GM21529 (cell line): ENCODE data around the gene AEBP2.
"Not testable (repeated sequence)": the region's sequence is repeated elsewhere in the genome, so short reads cannot be mapped to it uniquely, and the experiment has no call there.

Experiments
- ATAC-seq: cut with Tn5 transposase; IDR thresholded peaks from one replicate; pipeline ENCODE4 v1.9.1; 2021; ENCODE audit not compliant: unreplicated experiment

Gene AEBP2

GRCh38 chr12:19439059-19440018, at the start of gene AEBP2:
Gene AEBP2, plus strand, starts transcription at chr12:19439492. Its CDS starts 208 bp downstream, at chr12:19439700.
- peak; percentile 72 for ATAC-seq

- ATAC-seq = no peak
Observed at GRCh38 chr12:19390051-19390598, 49.2 kb upstream of the AEBP2 start.

DNA sequence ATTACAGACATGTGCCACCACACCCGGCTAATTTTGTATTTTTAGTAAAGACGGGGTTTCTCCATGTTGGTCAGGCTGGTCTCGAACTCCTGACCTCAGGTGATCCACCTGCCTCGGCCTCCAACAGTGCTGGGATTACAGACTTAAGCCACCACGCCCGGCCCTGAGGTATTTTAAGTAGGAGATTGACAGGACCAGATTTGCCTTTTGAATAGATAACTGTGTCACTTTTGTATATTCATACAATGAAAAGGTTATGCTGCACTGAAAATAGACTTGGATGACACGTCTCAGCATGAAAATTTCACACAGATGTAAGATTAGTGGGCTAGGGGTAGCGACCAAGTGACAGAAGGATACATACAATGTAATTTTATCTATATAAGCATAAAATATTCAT, 46.6 kb upstream of the AEBP2 start:
- ATAC-seq = not testable (repeated sequence)

DNA sequence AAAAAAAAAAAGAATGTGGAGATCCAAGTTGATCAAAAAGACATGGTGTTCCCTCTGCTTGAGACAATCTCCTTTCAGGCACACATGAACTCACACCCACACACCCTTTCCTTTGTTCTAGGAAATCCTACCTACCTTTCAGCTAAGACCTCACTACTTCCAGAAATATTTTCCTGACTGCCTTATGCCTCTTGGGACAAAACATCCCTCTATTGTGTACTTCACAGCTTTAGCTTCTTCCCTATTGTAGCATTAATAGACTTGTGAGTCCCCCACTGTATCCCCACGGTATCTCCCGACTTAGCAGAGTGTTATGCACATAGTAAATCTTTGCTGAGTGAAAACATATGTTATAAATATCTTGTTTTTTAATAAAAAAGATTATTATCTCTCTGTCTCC, 44.9 kb upstream of the AEBP2 start:
- no peak for ATAC-seq

DNA sequence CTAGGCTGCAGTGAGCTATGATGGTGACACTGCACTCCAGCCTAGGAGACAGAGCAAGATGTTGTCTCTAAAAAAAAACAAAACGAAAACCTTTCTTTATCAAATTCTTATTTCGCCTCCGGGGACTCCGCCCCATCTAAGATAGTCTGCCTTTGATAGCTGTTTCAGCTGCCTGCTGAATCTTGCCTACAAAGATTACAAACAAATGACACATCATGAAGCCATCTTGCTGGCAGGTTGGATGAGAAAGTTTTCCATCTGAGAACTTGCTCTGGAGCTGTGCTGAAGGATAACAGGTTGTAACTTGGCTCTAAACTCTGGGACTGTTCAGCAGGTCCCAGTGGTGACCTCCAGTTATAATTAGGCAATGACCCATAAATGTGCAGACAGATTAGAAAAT, 41.8 kb upstream of the AEBP2 start:
- no peak for ATAC-seq

DNA sequence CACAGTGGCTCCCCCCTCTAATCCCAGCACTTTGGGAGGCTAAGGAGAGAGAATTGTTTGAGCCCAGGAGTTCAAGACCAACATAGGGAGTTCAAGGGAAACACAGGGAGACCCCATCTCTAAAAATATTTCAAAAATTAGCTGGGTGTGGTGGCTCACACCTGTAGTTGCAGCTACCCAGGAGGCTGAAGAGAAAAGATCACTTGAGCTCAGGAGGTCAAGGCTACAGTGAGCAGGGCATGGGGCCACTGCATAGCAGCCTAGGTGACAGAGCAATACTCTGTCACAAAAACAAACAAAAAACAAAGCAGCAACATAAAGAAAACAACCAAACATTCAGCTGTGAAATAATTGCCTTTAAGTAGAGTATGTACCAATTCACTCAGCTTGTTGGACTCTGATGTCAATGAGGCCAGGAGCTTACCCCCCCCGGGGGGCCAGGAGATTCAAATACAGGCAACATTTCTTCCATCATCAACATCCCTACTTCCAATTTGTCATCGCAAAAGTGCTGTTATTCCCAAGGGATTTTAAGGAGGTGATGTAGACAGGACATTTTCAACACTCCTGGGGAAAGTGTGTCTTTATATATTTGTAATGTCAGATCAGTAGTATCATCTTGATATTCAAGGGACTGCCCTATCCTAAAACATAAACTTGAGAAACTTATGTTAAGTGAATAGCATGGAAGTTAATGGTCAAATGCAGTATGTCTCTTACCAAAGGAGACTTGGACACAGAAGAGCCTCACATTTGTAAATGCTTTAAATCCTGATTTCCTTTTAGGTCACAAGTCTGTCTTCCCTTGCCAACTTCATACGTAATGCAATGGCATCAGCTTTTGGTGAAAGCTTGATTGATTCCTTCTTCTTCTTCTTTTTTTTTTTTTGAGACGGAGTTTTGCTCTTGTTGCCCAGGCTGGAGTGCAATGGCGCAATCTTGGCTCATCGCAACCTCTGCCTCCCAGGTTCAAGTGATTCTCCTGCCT, 40.6 kb upstream of the AEBP2 start:
- no peak for ATAC-seq

DNA sequence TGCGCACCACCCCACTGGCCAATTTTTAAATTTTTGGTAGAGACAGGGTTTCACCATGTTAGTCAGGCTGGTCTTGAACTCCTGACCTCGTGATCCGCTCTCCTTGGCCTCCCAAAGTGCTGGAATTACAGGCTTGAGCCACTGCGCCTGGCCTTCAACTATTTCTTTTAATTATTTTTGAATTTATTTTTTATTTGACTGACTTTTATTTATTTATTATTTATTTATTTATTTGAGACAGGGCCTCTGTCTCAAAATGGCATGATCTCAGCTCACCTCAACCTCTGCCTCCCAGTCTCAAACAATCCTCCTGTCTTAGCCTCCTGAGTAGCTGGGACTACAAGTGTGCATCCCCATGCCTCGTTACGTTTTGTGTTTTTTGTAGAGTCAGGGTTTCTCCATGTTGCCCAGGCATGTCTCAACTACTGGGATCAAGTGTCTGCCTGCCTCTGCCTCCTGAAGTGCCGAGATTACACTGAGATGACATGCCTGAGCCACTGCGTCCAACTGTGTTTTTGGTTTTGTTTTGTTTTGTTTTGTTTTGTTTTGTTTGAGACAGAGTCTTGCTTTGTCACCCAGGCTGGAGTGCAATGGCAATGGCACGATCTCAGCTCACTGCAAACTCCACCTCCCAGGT, 38.5 kb upstream of the AEBP2 start:
- not testable (repeated sequence) for ATAC-seq

GRCh38 chr12:19402211-19402610, 37.1 kb upstream of the AEBP2 start:
- no peak for ATAC-seq

- ATAC-seq = no peak
Observed at GRCh38 chr12:19402743-19403431, 36.4 kb upstream of the AEBP2 start.

- no peak for ATAC-seq
Observed at GRCh38 chr12:19404242-19404880, 34.9 kb upstream of the AEBP2 start.

- no peak for ATAC-seq
Observed at GRCh38 chr12:19409376-19409775, 29.9 kb upstream of the AEBP2 start.

DNA sequence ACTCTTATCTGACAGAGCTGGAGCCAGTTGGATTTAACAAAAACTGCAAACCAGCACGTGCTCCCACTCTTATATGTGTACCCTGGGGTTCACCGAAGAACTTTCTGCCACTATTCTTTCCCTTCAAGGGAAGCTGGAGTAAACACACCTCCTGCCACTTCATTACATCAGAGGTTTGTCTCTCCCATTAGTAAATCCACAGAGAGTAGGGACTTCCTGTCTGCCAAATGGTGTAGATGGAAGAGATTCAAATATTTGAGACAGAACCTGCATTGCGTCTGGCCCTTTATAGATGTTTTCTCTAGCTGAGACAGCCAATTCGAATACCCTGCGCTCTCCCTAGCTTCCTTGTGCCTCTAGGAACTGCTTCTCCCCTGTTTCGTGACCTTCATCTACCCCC, 29.1 kb upstream of the AEBP2 start:
- no peak for ATAC-seq

- no peak for ATAC-seq
Observed at GRCh38 chr12:19410629-19411185, 28.6 kb upstream of the AEBP2 start.

- no peak for ATAC-seq
Observed at GRCh38 chr12:19411234-19412204, 27.8 kb upstream of the AEBP2 start.

DNA sequence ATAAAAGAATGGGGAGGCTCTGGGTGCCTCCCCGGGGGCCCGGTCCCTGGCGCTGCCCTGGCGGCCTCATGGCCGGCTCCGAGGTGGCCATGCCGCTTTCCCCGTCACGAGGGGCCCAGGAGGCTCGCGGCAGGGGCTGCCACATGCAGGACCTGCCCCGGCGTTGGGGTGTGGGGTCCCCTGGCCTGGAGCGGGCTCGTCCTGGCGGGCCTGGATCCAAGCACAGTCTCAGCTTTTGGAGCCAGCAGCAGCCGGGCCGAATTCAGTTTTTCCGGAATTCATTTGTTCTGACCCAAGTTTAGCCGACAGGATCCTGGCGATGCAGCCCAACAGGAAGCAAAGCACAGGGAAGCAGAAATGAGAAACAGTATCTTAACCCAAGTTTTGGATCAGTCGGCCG, 26.4 kb upstream of the AEBP2 start:
- no peak for ATAC-seq

GRCh38 chr12:19413582-19413981, 25.7 kb upstream of the AEBP2 start:
- ATAC-seq = not testable (repeated sequence)

- ATAC-seq = no peak
Observed at GRCh38 chr12:19415563-19415962, 23.7 kb upstream of the AEBP2 start.

GRCh38 chr12:19419086-19419485, 20.2 kb upstream of the AEBP2 start:
- no peak for ATAC-seq
